IPS-20b (cell line): ENCODE results near the gene YAE1.

Experiments used
- H3K27ac ChIP-seq: one replicate; pipeline ENCODE4 v1.5.1; 2013; ENCODE audit warnings: low read length
- H3K27me3 ChIP-seq: 2 replicates; pipeline ENCODE4 v1.6.1; 2013; ENCODE audit warnings: mild to moderate bottlenecking, low read length, inconsistent platforms; ENCODE audit not compliant: insufficient read depth
- H3K36me3 ChIP-seq: 2 replicates; pipeline ENCODE4 v1.6.1; 2013; ENCODE audit warnings: low read depth, mild to moderate bottlenecking, inconsistent platforms, low read length, moderate library complexity; ENCODE audit not compliant: insufficient read depth
- H3K4me1 ChIP-seq: 2 replicates; pipeline ENCODE4 v1.6.1; 2013; ENCODE audit warnings: mild to moderate bottlenecking, control low read depth, inconsistent platforms, low read length, moderate library complexity; ENCODE audit not compliant: insufficient read depth
- H3K4me3 ChIP-seq: 2 replicates; pipeline ENCODE4 v1.5.1; 2013; ENCODE audit warnings: mild to moderate bottlenecking, low read length, inconsistent platforms
- H3K9ac ChIP-seq: 2 replicates; pipeline ENCODE4 v1.6.1; 2013; ENCODE audit warnings: low read depth, mild to moderate bottlenecking, inconsistent platforms, low read length, moderate library complexity
- H3K9me3 ChIP-seq: 2 replicates; pipeline ENCODE4 v1.6.1; 2013; ENCODE audit warnings: mild to moderate bottlenecking, low read depth, low read length, inconsistent platforms; ENCODE audit not compliant: insufficient read depth

YAE1 gene, protein sequence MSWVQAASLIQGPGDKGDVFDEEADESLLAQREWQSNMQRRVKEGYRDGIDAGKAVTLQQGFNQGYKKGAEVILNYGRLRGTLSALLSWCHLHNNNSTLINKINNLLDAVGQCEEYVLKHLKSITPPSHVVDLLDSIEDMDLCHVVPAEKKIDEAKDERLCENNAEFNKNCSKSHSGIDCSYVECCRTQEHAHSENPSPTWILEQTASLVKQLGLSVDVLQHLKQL

GRCh38 chr7:39566023-39566921 is at the start of gene YAE1:
Gene YAE1 (plus strand): TSS chr7:39566404. CDS start chr7:39566419, 15 bp downstream.
- Histone ChIP-seq H3K36me3 (peaks cover 19% of the 10 kb centered on the region), H3K27ac (peak within 1 kb of the TSS; percentile 94)

GRCh38 chr7:39516498-39516897 is 49.7 kb upstream of the YAE1 start:
- Histone ChIP-seq H3K36me3 (no peaks in the 10 kb centered on the region), H3K4me3 (no peak overlapping the region), H3K4me1 (peaks cover 7% of the 10 kb centered on the region; the same call in 1 of the 2 replicates), H3K27ac (no peak overlapping the region), H3K9ac (no peak overlapping the region), H3K27me3 (no peaks in the 10 kb centered on the region), H3K9me3 (no peaks in the 10 kb centered on the region)

More at GRCh38 chr7:39566023-39566921, at the start of gene YAE1:
- no peaks in the 10 kb centered on the region for H3K9me3 ChIP-seq
- peaks cover 7% of the 10 kb centered on the region; the same call in 1 of the 2 replicates for H3K4me1 ChIP-seq
- H3K27me3 ChIP-seq: no peaks in the 10 kb centered on the region
- H3K4me3 ChIP-seq: peak within 1 kb of the TSS; percentile 92
- H3K9ac ChIP-seq: peak within 1 kb of the TSS; percentile 98

- Histone ChIP-seq H3K27ac (no peak overlapping the region), H3K27me3 (no peaks in the 10 kb centered on the region), H3K9ac (no peak overlapping the region), H3K36me3 (no peaks in the 10 kb centered on the region), H3K4me3 (no peak overlapping the region), H3K9me3 (no peaks in the 10 kb centered on the region), H3K4me1 (peaks cover 7% of the 10 kb centered on the region; the same call in 1 of the 2 replicates)
These were observed 49.0 kb upstream of the YAE1 start for GRCh38 chr7:39517240-39517639.

- Histone ChIP-seq H3K27me3 (no peaks in the 10 kb centered on the region), H3K9me3 (no peaks in the 10 kb centered on the region), H3K36me3 (no peaks in the 10 kb centered on the region), H3K27ac (no peak overlapping the region), H3K4me1 (peaks cover 9% of the 10 kb centered on the region; the same call in 1 of the 2 replicates), H3K4me3 (no peak overlapping the region), H3K9ac (no peak overlapping the region)
These were observed 40.3 kb upstream of the YAE1 start for GRCh38 chr7:39525926-39526325.

DNA sequence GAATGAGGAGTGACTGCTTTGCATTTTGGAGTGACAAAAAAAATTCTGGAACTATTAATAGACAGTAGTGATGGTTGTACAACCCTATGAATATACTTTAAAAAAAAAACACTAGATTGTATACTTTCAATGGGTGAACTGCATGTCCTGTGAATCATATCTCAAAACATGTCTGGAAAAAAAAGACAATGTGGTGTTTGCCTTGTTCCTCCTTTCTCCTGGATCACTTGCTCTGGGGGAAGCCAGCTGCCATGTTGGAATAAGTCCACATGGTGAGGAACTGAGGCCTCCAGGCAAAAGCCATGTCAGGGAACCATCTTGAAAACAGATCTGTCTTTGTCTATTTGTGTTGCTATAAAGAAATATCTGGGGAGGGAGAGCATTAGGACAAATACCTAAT is 39.5 kb upstream of the YAE1 start:
- H3K9ac ChIP-seq: no peak overlapping the region
- H3K27me3 ChIP-seq: no peaks in the 10 kb centered on the region
- no peak overlapping the region for H3K27ac ChIP-seq
- H3K36me3 ChIP-seq: no peaks in the 10 kb centered on the region
- H3K9me3 ChIP-seq: no peaks in the 10 kb centered on the region
- H3K4me1 ChIP-seq: peaks cover 9% of the 10 kb centered on the region; the same call in 1 of the 2 replicates
- no peak overlapping the region for H3K4me3 ChIP-seq

- no peaks in the 10 kb centered on the region for H3K36me3 ChIP-seq
- no peaks in the 10 kb centered on the region for H3K9me3 ChIP-seq
- H3K4me3 ChIP-seq: no peak overlapping the region
- no peak overlapping the region for H3K9ac ChIP-seq
- no peaks in the 10 kb centered on the region for H3K27me3 ChIP-seq
- peaks cover 9% of the 10 kb centered on the region; the same call in 1 of the 2 replicates for H3K4me1 ChIP-seq
- H3K27ac ChIP-seq: no peak overlapping the region
These were observed 38.9 kb upstream of the YAE1 start for GRCh38 chr7:39527296-39527695.

DNA sequence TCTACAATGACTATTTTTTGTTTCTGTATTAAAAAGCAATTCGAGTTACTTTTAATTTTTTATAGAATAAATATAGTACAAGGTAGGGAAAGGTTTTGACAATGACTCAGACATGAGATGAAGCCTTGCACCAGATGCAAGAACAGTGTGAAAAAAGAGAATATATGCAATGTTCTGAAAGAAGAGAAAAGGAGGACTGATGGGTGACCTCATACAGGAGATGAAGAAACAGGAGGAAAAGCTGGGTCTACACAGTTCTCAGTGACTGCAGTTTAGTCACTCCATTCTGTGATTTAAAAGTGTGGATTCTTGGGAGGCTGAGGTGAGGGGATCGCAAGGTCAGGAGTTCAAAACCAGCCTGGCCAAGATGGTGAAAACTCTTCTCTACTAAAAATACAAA is 38.3 kb upstream of the YAE1 start:
- Histone ChIP-seq H3K36me3 (no peaks in the 10 kb centered on the region), H3K27me3 (no peaks in the 10 kb centered on the region), H3K4me1 (peaks cover 9% of the 10 kb centered on the region; the same call in 1 of the 2 replicates), H3K9ac (no peak overlapping the region), H3K4me3 (no peak overlapping the region), H3K27ac (no peak overlapping the region), H3K9me3 (no peaks in the 10 kb centered on the region)

- no peak overlapping the region for H3K9ac ChIP-seq
- H3K27ac ChIP-seq: no peak overlapping the region
- no peaks in the 10 kb centered on the region for H3K9me3 ChIP-seq
- H3K27me3 ChIP-seq: no peaks in the 10 kb centered on the region
- H3K4me1 ChIP-seq: peaks cover 9% of the 10 kb centered on the region; the same call in 1 of the 2 replicates
- H3K36me3 ChIP-seq: no peaks in the 10 kb centered on the region
- H3K4me3 ChIP-seq: no peak overlapping the region
These were observed 37.4 kb upstream of the YAE1 start for GRCh38 chr7:39528849-39529248.

- Histone ChIP-seq H3K4me1 (peaks cover 9% of the 10 kb centered on the region; the same call in 1 of the 2 replicates), H3K27ac (no peak overlapping the region), H3K36me3 (no peaks in the 10 kb centered on the region), H3K9me3 (no peaks in the 10 kb centered on the region), H3K9ac (no peak overlapping the region), H3K4me3 (no peak overlapping the region), H3K27me3 (no peaks in the 10 kb centered on the region)
These were observed 36.6 kb upstream of the YAE1 start for GRCh38 chr7:39529582-39529981.

- H3K4me3 ChIP-seq: no peak overlapping the region
- H3K4me1 ChIP-seq: peaks cover 9% of the 10 kb centered on the region; the same call in 1 of the 2 replicates
- no peaks in the 10 kb centered on the region for H3K36me3 ChIP-seq
- H3K9ac ChIP-seq: no peak overlapping the region
- no peaks in the 10 kb centered on the region for H3K9me3 ChIP-seq
- no peak overlapping the region for H3K27ac ChIP-seq
- H3K27me3 ChIP-seq: no peaks in the 10 kb centered on the region
These were observed 35.2 kb upstream of the YAE1 start for GRCh38 chr7:39530971-39531370.

DNA sequence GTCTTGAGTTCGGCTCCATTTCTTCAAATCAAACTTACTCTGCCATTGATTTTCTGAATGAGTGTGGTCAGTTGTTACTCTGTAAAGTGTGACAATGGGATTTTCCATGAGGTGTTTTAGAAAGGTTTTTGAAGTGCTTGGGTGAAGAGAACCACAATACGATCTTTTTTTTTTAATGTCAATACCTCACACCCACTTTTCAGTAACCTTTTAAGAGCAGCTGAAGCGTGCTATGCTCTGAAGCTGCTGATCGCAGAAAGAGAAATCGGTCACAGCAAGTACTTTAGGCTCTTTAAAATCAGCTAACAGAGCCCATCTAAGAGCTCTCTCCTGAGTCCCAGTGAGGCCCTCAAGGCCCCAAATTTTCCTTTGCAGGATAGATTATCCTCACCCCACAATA is 34.4 kb upstream of the YAE1 start:
- H3K9me3 ChIP-seq: no peaks in the 10 kb centered on the region

More for the DNA sequence above, 34.4 kb upstream of the YAE1 start:
- Histone ChIP-seq H3K4me3 (no peak overlapping the region), H3K9ac (no peak overlapping the region), H3K27ac (no peak overlapping the region), H3K27me3 (no peaks in the 10 kb centered on the region), H3K4me1 (peaks cover 9% of the 10 kb centered on the region; the same call in 1 of the 2 replicates), H3K36me3 (no peaks in the 10 kb centered on the region)
